GM23338 (cell line): ENCODE data around the gene PPP1R36. TPM values are rescaled to one million over a fixed set of nuclear protein-coding genes. Genes with fewer than 3 reads are reported as not detected.
A peak's percentile ranks its signal among the peaks of the same experiment; 100 is the strongest.

ENCODE experiments used
- ATAC-seq: fragments of 200-7000 bp; cut with Tn5 transposase; 3 replicates; pipeline ENCODE4 v1.9.1; 2020
- DNase-seq: peaks from one replicate; pipeline ENCODE4 v3.0.0-alpha.2; 2015; ENCODE audit warnings: low spot score
- H2AFZ ChIP-seq: fragments of 200-600 bp; sonication (generic); 2 replicates; pipeline ENCODE4 v1.8.0; 2016; ENCODE audit warnings: antibody characterized with exemption, mild to moderate bottlenecking, moderate library complexity
- H3F3A ChIP-seq: fragments of 200-600 bp; sonication (generic); replicated peaks from 2 replicates; pipeline ENCODE4 v1.8.0; 2017; ENCODE audit warnings: antibody characterized with exemption, mixed run types, low read depth
- H3K27ac ChIP-seq: fragments of 200-600 bp; sonication (generic); 2 replicates; pipeline ENCODE4 v1.6.1; 2016; ENCODE audit warnings: low read depth
- H3K27me3 ChIP-seq: fragments of 200-600 bp; sonication (generic); 2 replicates; pipeline ENCODE4 v1.8.0; 2016; ENCODE audit warnings: mild to moderate bottlenecking, mixed run types, moderate library complexity; ENCODE audit not compliant: insufficient read depth
- H3K36me3 ChIP-seq: fragments of 200-600 bp; sonication (generic); 2 replicates; pipeline ENCODE4 v1.8.0; 2016; ENCODE audit warnings: mild to moderate bottlenecking; ENCODE audit not compliant: insufficient read depth
- H3K4me1 ChIP-seq: fragments of 200-600 bp; sonication (generic); 2 replicates; pipeline ENCODE4 v1.8.0; 2016; ENCODE audit warnings: mild to moderate bottlenecking, moderate library complexity; ENCODE audit not compliant: insufficient read depth
- H3K4me2 ChIP-seq: fragments of 200-600 bp; sonication (generic); 2 replicates; pipeline ENCODE4 v1.7.1; 2017; ENCODE audit warnings: mixed run types
- H3K4me3 ChIP-seq: fragments of 200-600 bp; sonication (generic); 2 replicates; pipeline ENCODE4 v1.6.1; 2016; ENCODE audit warnings: mixed run types
- H3K79me2 ChIP-seq: fragments of 200-600 bp; sonication (generic); replicated peaks from 2 replicates; pipeline ENCODE4 v1.8.0; 2017; ENCODE audit warnings: mild to moderate bottlenecking; ENCODE audit not compliant: insufficient read depth
- H3K9me2 ChIP-seq: fragments of 200-600 bp; sonication (generic); 2 replicates; pipeline ENCODE4 v1.8.0; 2017; ENCODE audit not compliant: insufficient read depth
- H4K20me1 ChIP-seq: fragments of 200-600 bp; sonication (generic); replicated peaks from 2 replicates; pipeline ENCODE4 v1.8.0; 2017; ENCODE audit warnings: mild to moderate bottlenecking; ENCODE audit not compliant: insufficient read depth
- H3K27ac Mint-ChIP-seq: 2 replicates; pipeline ENCODE4 v1.8.0; 2020; ENCODE audit warnings: inconsistent platforms, mild to moderate bottlenecking, moderate library complexity, mixed read lengths
- H3K27me3 Mint-ChIP-seq: 3 replicates; pipeline ENCODE4 v1.8.0; 2022; ENCODE audit warnings: low read depth, mild to moderate bottlenecking, moderate library complexity, mixed read lengths, inconsistent platforms; ENCODE audit not compliant: insufficient read depth, poor library complexity
- H3K36me3 Mint-ChIP-seq: 3 replicates; pipeline ENCODE4 v1.8.0; 2021; ENCODE audit warnings: low read depth, mild to moderate bottlenecking, inconsistent platforms, moderate library complexity, mixed read lengths
- H3K4me1 Mint-ChIP-seq: 3 replicates; pipeline ENCODE4 v1.8.0; 2020; ENCODE audit warnings: mild to moderate bottlenecking, inconsistent platforms, mixed read lengths
- H3K4me3 Mint-ChIP-seq: 3 replicates; pipeline ENCODE4 v1.8.0; 2021; ENCODE audit warnings: moderate library complexity, mild to moderate bottlenecking, inconsistent platforms, mixed read lengths
- H3K9me3 Mint-ChIP-seq: 3 replicates; pipeline ENCODE4 v1.8.0; 2020; ENCODE audit warnings: moderate library complexity, mild to moderate bottlenecking, inconsistent platforms, mixed read lengths
- CREB1 ChIP-seq: fragments of 250-450 bp; sonication (Bioruptor Pico); IDR thresholded peaks from 2 replicates; pipeline ENCODE4 v1.5.0; 2020; ENCODE audit warnings: low read depth, mild to moderate bottlenecking, moderate library complexity
- EZH2 ChIP-seq: fragments of 200-600 bp; sonication (generic); IDR thresholded peaks from one replicate; pipeline ENCODE4 v1.8.0; 2017; ENCODE audit warnings: antibody characterized with exemption, mild to moderate bottlenecking, low read depth; ENCODE audit not compliant: unreplicated experiment
- JUNB ChIP-seq: IDR thresholded peaks from one replicate; pipeline ENCODE4 v1.6.1; 2016; ENCODE audit warnings: antibody characterized with exemption; ENCODE audit not compliant: unreplicated experiment
- POLR2AphosphoS5 ChIP-seq: IDR thresholded peaks from 2 replicates; pipeline ENCODE4 v1.6.1; 2016; ENCODE audit warnings: antibody characterized with exemption, low read depth
- ZNF114 ChIP-seq: fragments of 250-450 bp; sonication (Bioruptor Pico); IDR thresholded peaks from 2 replicates; pipeline ENCODE4 v1.5.0; 2020; ENCODE audit warnings: mild to moderate bottlenecking, moderate library complexity
- ZNF331 ChIP-seq: fragments of 250-450 bp; sonication (Bioruptor Pico); IDR thresholded peaks from 2 replicates; pipeline ENCODE4 v1.5.0; 2020; ENCODE audit warnings: low read depth, mild to moderate bottlenecking, moderate library complexity
- ZNF462 ChIP-seq: fragments of 250-450 bp; sonication (Bioruptor Pico); IDR thresholded peaks from 2 replicates; pipeline ENCODE4 v1.5.0; 2020; ENCODE audit warnings: mild to moderate bottlenecking, moderate library complexity
- polyA plus RNA-seq: library from polyadenylated mRNA; unstranded; fragments of >200 nt; fragmentation: Nextera tagmentation; extraction: Ambion mirVana; gene quantifications from 2 replicates; pipeline ENCODE4 v1.2.1, GENCODE V29; 2016
- total RNA-seq: library from RNA; depleted of rRNA; stranded (reverse); fragments of >200 nt; shearing (Covaris generic); gene quantifications from 2 replicates; pipeline ENCODE4 v1.2.3, GENCODE V29; 2014

Gene PPP1R36
- total and polyA plus RNA-seq, 2 experiments from 2014 or later, result 0.42 to 1.4 TPM

- H3K4me2 ChIP-seq, result peak overlapping the region; percentile 29
- TF ChIP-seq EZH2 (no peak), JUNB (no peak), POLR2AphosphoS5 (no peak), ZNF331 (CRISPR knock-in tag) (no peak), ZNF114 (no peak), CREB1 (CRISPR knock-in tag) (no peak), ZNF462 (CRISPR knock-in tag) (no peak)
- no peaks in the 10 kb centered on the region for H3K9me2 ChIP-seq
- no peaks in the 10 kb centered on the region for H3F3A ChIP-seq
- H3K36me3 ChIP-seq, result no peaks in the 10 kb centered on the region
- no peaks in the 10 kb centered on the region for H3K9me3 Mint-ChIP-seq
- no peak overlapping the region for H3K4me3 Mint-ChIP-seq
- peaks cover 27% of the 10 kb centered on the region for H3K4me1 Mint-ChIP-seq
- H3K27ac ChIP-seq, result no peak overlapping the region
- ATAC-seq (peak; percentile 68), DNase-seq (no peak)
- H3K27me3 ChIP-seq, result no peaks in the 10 kb centered on the region
- H3K79me2 ChIP-seq, result no peaks in the 10 kb centered on the region
- H4K20me1 ChIP-seq, result no peaks in the 10 kb centered on the region
- H3K27me3 Mint-ChIP-seq, result peaks cover 2% of the 10 kb centered on the region
- H3K36me3 Mint-ChIP-seq, result no peaks in the 10 kb centered on the region
- H2AFZ ChIP-seq, result peak overlapping the region; percentile 72; the same call in 1 of the 2 replicates
- peak overlapping the region; percentile 33; the same call in 1 of the 2 replicates for H3K27ac Mint-ChIP-seq
- no peak overlapping the region for H3K4me3 ChIP-seq
- peaks cover 17% of the 10 kb centered on the region for H3K4me1 ChIP-seq
These were observed 32.1 kb downstream of the PPP1R36 start for GRCh38 chr14:64581817-64582216.

GRCh38 chr14:64584190-64584589 lies 34.4 kb downstream of the PPP1R36 start:
- H3K4me3 Mint-ChIP-seq, result no peak overlapping the region
- no peaks in the 10 kb centered on the region for H3K9me3 Mint-ChIP-seq
- no peak for TF ChIP-seq ZNF462 (CRISPR knock-in tag)

More at GRCh38 chr14:64584190-64584589, 34.4 kb downstream of the PPP1R36 start:
- ATAC-seq (no peak), DNase-seq (no peak)
- no peak overlapping the region for H3K27ac Mint-ChIP-seq
- H3K4me3 ChIP-seq, result no peak overlapping the region
- no peaks in the 10 kb centered on the region for H3K9me2 ChIP-seq
- no peaks in the 10 kb centered on the region for H3K36me3 Mint-ChIP-seq
- H4K20me1 ChIP-seq, result no peaks in the 10 kb centered on the region
- no peaks in the 10 kb centered on the region for H3K27me3 ChIP-seq
- no peaks in the 10 kb centered on the region for H3F3A ChIP-seq
- H3K4me1 ChIP-seq, result peaks cover 17% of the 10 kb centered on the region
- peaks cover 2% of the 10 kb centered on the region for H3K27me3 Mint-ChIP-seq
- no peak overlapping the region for H3K4me2 ChIP-seq
- peaks cover 21% of the 10 kb centered on the region for H3K4me1 Mint-ChIP-seq
- H3K27ac ChIP-seq, result no peak overlapping the region
- H3K36me3 ChIP-seq, result no peaks in the 10 kb centered on the region
- H3K79me2 ChIP-seq, result no peaks in the 10 kb centered on the region
- no peak overlapping the region for H2AFZ ChIP-seq
